Nephron progenitor cell (in vitro differentiated cells): Measurements from ENCODE around the gene MYO5B.
A peak's percentile ranks its signal among the peaks of the same experiment; 100 is the strongest.

ENCODE experiments used
- DNase-seq: peaks from one replicate; pipeline ENCODE4 v3.0.0; 2021
- H3K27ac Mint-ChIP-seq: 2 replicates; pipeline ENCODE4 v1.8.0; 2021; ENCODE audit warnings: mild to moderate bottlenecking, moderate library complexity, mixed read lengths
- H3K27me3 Mint-ChIP-seq: 2 replicates; pipeline ENCODE4 v1.8.0; 2021; ENCODE audit warnings: mild to moderate bottlenecking, low read depth, mixed read lengths; ENCODE audit not compliant: poor library complexity
- H3K36me3 Mint-ChIP-seq: 2 replicates; pipeline ENCODE4 v1.8.0; 2021; ENCODE audit warnings: low read depth, mixed read lengths
- H3K4me1 Mint-ChIP-seq: 2 replicates; pipeline ENCODE4 v1.8.0; 2021; ENCODE audit warnings: mixed read lengths
- H3K4me3 Mint-ChIP-seq: 2 replicates; pipeline ENCODE4 v1.8.0; 2021; ENCODE audit warnings: mild to moderate bottlenecking, moderate library complexity, mixed read lengths
- H3K9me3 Mint-ChIP-seq: 2 replicates; pipeline ENCODE4 v1.8.0; 2021; ENCODE audit warnings: mild to moderate bottlenecking, moderate library complexity, mixed read lengths
- TF ChIP-seq, protein P1 (sequence below): fragments of 200-600 bp; sonication (generic); IDR thresholded peaks from 2 replicates; pipeline ENCODE4 v1.5.0; 2021; ENCODE audit warnings: antibody characterized with exemption

MYO5B gene

DNA sequence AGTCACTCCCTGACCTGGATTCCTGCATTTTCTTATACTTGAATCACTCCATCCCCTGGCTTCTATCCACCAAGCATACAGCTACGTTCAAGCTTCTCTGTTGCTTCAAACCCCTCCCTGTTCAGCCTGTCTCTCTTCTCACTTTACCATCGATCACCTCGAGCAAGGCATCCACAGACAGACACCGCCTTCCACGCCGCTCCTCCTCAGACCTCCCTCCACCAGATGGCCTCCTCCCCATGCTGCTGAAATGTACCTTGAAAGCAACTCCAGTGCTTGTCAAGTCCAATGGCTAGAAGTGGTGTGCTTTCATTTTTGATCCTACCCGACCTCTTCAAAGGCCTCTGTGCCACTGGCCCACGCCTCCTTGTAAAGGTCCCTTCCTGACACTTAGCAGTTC is 250.3 kb downstream of the MYO5B start:
- Mint-ChIP-seq H3K27ac (peak overlapping the region; percentile 95), H3K4me1 (peaks cover 23% of the 10 kb centered on the region), H3K36me3 (no peaks in the 10 kb centered on the region), H3K4me3 (peak overlapping the region; percentile 34), H3K27me3 (no peaks in the 10 kb centered on the region), H3K9me3 (no peaks in the 10 kb centered on the region)
- TF ChIP-seq, protein P1, sequence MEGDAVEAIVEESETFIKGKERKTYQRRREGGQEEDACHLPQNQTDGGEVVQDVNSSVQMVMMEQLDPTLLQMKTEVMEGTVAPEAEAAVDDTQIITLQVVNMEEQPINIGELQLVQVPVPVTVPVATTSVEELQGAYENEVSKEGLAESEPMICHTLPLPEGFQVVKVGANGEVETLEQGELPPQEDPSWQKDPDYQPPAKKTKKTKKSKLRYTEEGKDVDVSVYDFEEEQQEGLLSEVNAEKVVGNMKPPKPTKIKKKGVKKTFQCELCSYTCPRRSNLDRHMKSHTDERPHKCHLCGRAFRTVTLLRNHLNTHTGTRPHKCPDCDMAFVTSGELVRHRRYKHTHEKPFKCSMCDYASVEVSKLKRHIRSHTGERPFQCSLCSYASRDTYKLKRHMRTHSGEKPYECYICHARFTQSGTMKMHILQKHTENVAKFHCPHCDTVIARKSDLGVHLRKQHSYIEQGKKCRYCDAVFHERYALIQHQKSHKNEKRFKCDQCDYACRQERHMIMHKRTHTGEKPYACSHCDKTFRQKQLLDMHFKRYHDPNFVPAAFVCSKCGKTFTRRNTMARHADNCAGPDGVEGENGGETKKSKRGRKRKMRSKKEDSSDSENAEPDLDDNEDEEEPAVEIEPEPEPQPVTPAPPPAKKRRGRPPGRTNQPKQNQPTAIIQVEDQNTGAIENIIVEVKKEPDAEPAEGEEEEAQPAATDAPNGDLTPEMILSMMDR, result no peak
- peak; percentile 54 for DNase-seq

DNA sequence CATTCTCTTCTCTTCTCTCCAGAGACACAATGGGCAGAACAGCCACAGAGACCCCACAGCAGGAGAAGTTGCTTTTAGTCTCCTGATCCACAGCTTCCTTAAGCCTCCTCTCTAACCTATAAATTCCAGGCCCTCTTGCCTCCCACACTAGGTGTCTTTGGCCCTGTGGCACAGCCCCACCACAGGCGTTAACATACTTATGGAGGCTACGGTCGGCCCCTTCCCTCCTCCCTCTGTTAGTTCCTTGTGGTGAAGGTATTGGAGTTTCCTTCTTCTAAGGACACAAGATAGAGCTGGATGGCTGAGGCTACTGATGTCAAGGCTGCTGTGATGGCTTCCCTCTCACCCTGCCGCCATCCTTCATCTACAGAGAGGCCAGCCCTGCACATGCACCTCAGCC is 258.1 kb downstream of the MYO5B start:
- Mint-ChIP-seq H3K4me3 (no peak overlapping the region), H3K36me3 (no peaks in the 10 kb centered on the region), H3K4me1 (peaks cover 5% of the 10 kb centered on the region), H3K9me3 (no peaks in the 10 kb centered on the region), H3K27me3 (peaks cover 16% of the 10 kb centered on the region), H3K27ac (peak overlapping the region; percentile 40)
- TF ChIP-seq, protein P1, result no peak
- DNase-seq, result no peak

DNA sequence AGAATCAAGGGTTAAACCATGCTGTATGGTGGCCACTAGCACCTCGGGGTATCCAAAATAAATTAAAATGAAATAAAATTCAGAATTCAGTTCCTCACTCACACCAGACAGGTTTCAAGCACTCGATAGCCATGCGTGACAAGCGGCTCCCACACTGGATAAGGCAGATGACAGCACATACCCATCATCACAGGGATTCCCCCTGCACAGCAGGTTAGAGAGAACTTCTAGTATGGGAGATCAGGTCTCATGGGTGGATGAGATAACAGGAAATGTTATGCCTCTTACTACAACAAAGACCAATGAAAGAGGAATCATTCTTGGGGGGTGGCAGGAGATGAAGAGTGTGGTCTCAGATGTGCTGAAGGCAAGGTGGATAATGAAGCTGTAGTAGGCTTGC is 259.7 kb downstream of the MYO5B start:
- TF ChIP-seq, protein P1, result no peak
- no peak overlapping the region for H3K4me3 Mint-ChIP-seq
- peaks cover 11% of the 10 kb centered on the region for H3K4me1 Mint-ChIP-seq
- DNase-seq, result no peak
- no peaks in the 10 kb centered on the region for H3K36me3 Mint-ChIP-seq
- H3K9me3 Mint-ChIP-seq, result no peaks in the 10 kb centered on the region
- no peak overlapping the region for H3K27ac Mint-ChIP-seq
- H3K27me3 Mint-ChIP-seq, result peaks cover 16% of the 10 kb centered on the region

DNA sequence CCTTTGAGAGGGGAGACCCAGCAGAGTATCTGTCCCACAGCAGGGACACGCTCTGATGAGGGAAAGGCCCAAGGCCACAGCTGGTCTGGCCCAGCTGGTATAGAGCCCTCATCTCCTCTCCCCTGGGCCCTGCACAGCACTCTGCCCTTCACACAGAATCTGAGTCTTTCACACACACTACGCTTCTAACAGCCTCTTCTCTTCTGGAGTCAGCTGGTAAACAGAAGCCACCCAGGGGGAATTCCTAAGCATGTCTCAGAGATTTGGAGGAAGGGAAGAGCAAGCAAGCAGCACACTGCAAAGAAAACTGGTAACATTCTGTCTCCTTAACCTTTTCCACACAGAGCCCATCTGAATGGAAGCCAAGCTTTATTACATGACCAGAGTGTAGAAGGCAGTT is 260.5 kb downstream of the MYO5B start:
- Mint-ChIP-seq H3K27ac (no peak overlapping the region), H3K4me3 (no peak overlapping the region)

DNA sequence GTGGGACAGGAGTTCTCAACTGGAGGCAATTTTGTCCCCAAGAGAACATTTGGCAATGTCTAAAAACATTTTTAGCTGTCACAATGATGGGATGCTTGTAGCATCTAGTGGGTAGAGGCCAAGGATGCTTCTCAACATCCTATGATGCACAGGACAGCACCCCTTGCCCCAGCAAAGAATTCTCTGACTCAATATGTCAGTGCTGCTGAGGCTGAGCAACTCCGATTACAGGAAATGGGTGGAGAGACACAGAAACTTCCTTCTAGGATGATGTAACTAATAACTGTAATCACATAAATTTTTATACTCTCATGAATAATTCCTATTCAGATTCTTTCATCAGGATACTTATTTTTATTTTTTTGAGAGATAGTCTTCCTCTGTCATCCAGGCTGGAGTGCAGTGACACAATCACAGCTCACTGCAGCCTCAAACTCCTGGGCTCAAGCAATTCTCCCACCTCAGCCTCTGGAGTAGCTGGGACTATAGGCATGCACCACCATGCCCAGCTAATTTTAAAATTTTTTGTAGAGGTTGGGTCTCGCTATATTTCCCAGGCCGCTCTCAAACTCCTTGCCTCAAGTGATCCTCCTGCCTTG is 261.3 kb downstream of the MYO5B start:
- H3K9me3 Mint-ChIP-seq, result no peaks in the 10 kb centered on the region

More for the DNA sequence above, 260.5 kb downstream of the MYO5B start:
- TF ChIP-seq, protein P1, result no peak
- DNase-seq, result no peak
- no peaks in the 10 kb centered on the region for H3K36me3 Mint-ChIP-seq
- H3K4me1 Mint-ChIP-seq, result peaks cover 11% of the 10 kb centered on the region
- H3K27me3 Mint-ChIP-seq, result peaks cover 16% of the 10 kb centered on the region
- H3K9me3 Mint-ChIP-seq, result no peaks in the 10 kb centered on the region

DNA sequence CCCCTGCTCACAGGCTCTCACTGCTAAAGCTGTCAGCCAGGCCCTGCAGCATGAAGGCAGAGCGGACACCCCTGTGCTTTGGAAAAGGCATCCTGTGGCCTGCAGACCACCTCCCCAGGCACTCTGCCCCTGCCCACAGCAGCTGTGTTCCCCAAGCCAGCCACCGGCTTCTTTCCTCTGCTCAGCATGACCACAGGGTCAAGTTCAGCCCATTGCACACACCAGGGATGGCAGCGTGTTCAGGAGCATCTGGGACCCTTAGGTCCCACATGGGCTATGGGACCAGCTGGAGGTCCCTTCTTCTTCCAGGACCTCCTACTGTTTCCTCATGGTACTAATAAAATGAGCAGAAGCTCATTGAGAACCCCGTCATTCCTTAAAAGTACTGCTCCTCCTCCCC is 263.2 kb downstream of the MYO5B start:
- DNase-seq, result no peak
- H3K4me3 Mint-ChIP-seq, result no peak overlapping the region
- no peaks in the 10 kb centered on the region for H3K36me3 Mint-ChIP-seq
- peaks cover 19% of the 10 kb centered on the region for H3K27me3 Mint-ChIP-seq
- TF ChIP-seq, protein P1, result no peak
- no peak overlapping the region for H3K27ac Mint-ChIP-seq
- no peaks in the 10 kb centered on the region for H3K9me3 Mint-ChIP-seq
- peaks cover 11% of the 10 kb centered on the region for H3K4me1 Mint-ChIP-seq

More for the DNA sequence above, 261.3 kb downstream of the MYO5B start:
- no peak for DNase-seq
- peaks cover 11% of the 10 kb centered on the region for H3K4me1 Mint-ChIP-seq
- H3K36me3 Mint-ChIP-seq, result no peaks in the 10 kb centered on the region
- no peak overlapping the region for H3K4me3 Mint-ChIP-seq
- H3K27ac Mint-ChIP-seq, result no peak overlapping the region
- TF ChIP-seq, protein P1, result no peak
- H3K27me3 Mint-ChIP-seq, result peaks cover 15% of the 10 kb centered on the region
